Karpas-422 (cell line): Measurements from ENCODE around the gene PLCD3. TPM values are rescaled to one million over a fixed set of nuclear protein-coding genes. Genes with fewer than 3 reads are reported as not detected.

Experiments
- DNase-seq: peaks from one replicate; pipeline ENCODE4 v3.0.0-alpha.2; 2015
- H2AFZ ChIP-seq: fragments of 200-600 bp; sonication (generic); 2 replicates; pipeline ENCODE4 v1.6.1; 2014; ENCODE audit warnings: antibody characterized with exemption, low read length, mixed read lengths
- H3K27ac ChIP-seq: fragments of 200-600 bp; sonication (generic); 2 replicates; pipeline ENCODE4 v1.5.1; 2014; ENCODE audit warnings: mild to moderate bottlenecking, low read length, moderate library complexity
- H3K27me3 ChIP-seq: fragments of 200-600 bp; sonication (generic); 2 replicates; pipeline ENCODE4 v1.6.1; 2014; ENCODE audit warnings: low read length, mixed read lengths
- H3K36me3 ChIP-seq: fragments of 200-600 bp; sonication (generic); 2 replicates; pipeline ENCODE4 v1.6.1; 2014; ENCODE audit warnings: low read length, mixed read lengths; ENCODE audit not compliant: insufficient read depth
- H3K4me1 ChIP-seq: fragments of 200-600 bp; sonication (generic); 2 replicates; pipeline ENCODE4 v1.6.1; 2014; ENCODE audit warnings: mild to moderate bottlenecking, low read length, mixed read lengths
- H3K4me2 ChIP-seq: fragments of 200-600 bp; sonication (generic); 2 replicates; pipeline ENCODE4 v1.6.1; 2014; ENCODE audit warnings: low read length, low read depth, mild to moderate bottlenecking; ENCODE audit not compliant: poor library complexity, severe bottlenecking
- H3K4me3 ChIP-seq: fragments of 200-600 bp; sonication (generic); 2 replicates; pipeline ENCODE4 v1.5.1; 2014; ENCODE audit warnings: mild to moderate bottlenecking, antibody characterized with exemption, low read length, mixed read lengths
- H3K79me2 ChIP-seq: fragments of 200-600 bp; sonication (generic); 2 replicates; pipeline ENCODE4 v1.6.1; 2014; ENCODE audit warnings: mild to moderate bottlenecking, low read length, mixed read lengths
- H3K9ac ChIP-seq: fragments of 200-600 bp; sonication (generic); 2 replicates; pipeline ENCODE4 v1.6.0; 2014; ENCODE audit warnings: low read length
- H3K9me2 ChIP-seq: fragments of 200-600 bp; sonication (generic), shearing (Covaris generic); replicated peaks from 2 replicates; pipeline ENCODE4 v1.6.0; 2014; ENCODE audit warnings: mild to moderate bottlenecking, low read length, moderate library complexity; ENCODE audit not compliant: insufficient read depth
- H3K9me3 ChIP-seq: fragments of 300-700, 200-600 bp; sonication (generic); 2 replicates; pipeline ENCODE4 v1.6.1; 2014; ENCODE audit warnings: low read length, mixed read lengths
- H4K20me1 ChIP-seq: fragments of 200-600 bp; sonication (generic); 2 replicates; pipeline ENCODE4 v1.6.1; 2014; ENCODE audit warnings: mild to moderate bottlenecking, antibody characterized with exemption, low read length, low read depth; ENCODE audit not compliant: insufficient read depth
- total RNA-seq: library from RNA; depleted of rRNA; stranded (reverse); fragments of >200 nt; shearing (Covaris generic); gene quantifications from 2 replicates; pipeline ENCODE4 v1.2.3, GENCODE V29; 2014; ENCODE audit warnings: low replicate concordance

The PLCD3 gene
- total RNA-seq, 1 experiment from 2014 or later, result 0.45 TPM

DNA sequence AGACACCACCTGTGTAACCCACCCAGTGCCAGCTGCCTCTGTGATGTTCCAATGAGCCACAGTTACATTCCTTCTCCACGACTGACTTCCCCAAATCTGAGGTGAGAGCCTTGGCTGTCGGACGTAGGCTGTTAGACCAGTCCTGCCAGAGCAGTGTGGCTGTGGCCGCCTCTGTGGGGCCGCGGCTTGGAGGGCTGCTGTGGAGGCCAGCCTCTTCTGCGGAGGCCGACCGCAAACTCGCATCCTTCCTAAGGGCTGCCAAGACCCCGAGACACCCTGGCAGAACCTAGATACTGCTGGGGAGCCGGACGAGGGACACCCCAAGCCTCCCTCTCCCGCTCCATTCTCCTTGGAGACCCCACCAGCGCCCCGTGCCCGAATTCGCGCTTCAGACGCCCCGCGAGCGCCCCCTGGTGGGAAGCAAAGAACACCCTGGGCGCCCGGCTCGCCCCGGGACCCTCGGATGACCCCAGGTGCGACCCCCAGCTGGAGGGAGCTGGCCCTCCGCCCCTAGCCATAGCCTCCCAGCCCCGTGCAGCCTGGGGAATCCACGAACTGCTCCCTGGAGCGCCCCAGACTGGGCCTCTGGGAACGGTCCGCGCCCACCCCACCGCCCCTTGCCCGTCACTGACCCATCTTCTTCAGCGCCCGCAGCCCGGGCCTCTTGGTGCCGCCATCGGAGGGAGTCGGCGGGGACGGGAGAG is 547 bp downstream of the PLCD3 start:
- H4K20me1 ChIP-seq, result no peaks in the 10 kb centered on the region
- H3K9me2 ChIP-seq, result no peaks in the 10 kb centered on the region
- no peaks in the 10 kb centered on the region for H3K79me2 ChIP-seq
- H3K27me3 ChIP-seq, result no peaks in the 10 kb centered on the region
- H3K27ac ChIP-seq, result no peak overlapping the region
- peak overlapping the region; percentile 66 for H3K9ac ChIP-seq
- H3K4me2 ChIP-seq, result peak overlapping the region; percentile 99
- H3K4me1 ChIP-seq, result peaks cover 23% of the 10 kb centered on the region
- H3K9me3 ChIP-seq, result no peaks in the 10 kb centered on the region
- H3K4me3 ChIP-seq, result peak overlapping the region; percentile 66; the same call in 1 of the 2 replicates
- peak; percentile 73 for DNase-seq
- H3K36me3 ChIP-seq, result no peaks in the 10 kb centered on the region
- peak overlapping the region; percentile 81; the same call in 1 of the 2 replicates for H2AFZ ChIP-seq

DNA sequence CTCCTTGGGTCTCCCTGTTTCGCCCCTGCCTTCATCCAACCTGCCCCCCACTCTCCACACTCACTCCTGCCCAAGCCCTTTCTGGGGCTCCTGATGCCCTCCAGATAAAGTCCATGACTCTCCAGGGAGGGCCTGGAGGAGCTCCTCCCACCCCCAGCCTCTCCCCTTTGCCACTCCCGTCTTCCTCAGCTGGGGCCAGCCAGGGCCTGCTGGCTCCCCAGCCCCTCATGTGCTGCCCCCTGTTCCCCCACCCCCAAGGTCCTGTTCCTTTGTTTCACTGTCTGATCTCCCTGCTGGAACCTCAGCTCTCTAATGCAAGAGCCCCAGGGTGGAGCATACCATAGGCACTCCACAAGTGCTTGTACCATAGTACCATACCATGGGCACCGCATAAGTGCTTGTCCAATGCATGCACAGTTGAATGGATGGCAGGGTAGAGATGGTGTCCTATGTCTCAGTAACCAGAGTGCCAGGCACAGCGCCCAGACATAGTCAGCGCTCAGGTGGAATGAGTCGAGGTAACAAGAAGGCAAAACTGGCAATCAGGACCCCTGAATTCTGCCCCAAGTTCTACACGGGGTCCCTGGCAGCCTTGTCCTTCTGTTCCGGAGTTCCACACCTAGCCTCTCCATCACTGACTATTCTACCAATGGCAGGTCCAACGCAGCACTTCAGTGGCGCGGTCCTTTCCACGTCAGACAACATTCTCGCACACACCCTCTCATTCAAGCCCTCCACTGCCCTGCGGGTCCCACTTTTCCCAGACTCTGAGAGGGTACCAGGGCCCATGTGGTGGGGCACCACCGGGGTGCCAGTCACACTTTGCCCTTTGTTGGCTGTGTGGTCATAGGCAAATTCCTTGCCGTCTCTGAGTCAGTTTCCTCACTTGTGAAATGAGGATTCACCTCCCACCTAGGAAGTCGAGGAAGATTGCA is 1.4 kb downstream of the PLCD3 start:
- Histone ChIP-seq H3K4me1 (peaks cover 16% of the 10 kb centered on the region), H3K36me3 (no peaks in the 10 kb centered on the region), H3K9me3 (no peaks in the 10 kb centered on the region), H3K4me2 (no peak overlapping the region), H4K20me1 (no peaks in the 10 kb centered on the region), H3K27ac (no peak overlapping the region), H3K9ac (no peak overlapping the region), H3K79me2 (no peaks in the 10 kb centered on the region), H3K27me3 (no peaks in the 10 kb centered on the region), H2AFZ (no peak overlapping the region), H3K9me2 (no peaks in the 10 kb centered on the region), H3K4me3 (no peak overlapping the region)
- no peak for DNase-seq

DNA sequence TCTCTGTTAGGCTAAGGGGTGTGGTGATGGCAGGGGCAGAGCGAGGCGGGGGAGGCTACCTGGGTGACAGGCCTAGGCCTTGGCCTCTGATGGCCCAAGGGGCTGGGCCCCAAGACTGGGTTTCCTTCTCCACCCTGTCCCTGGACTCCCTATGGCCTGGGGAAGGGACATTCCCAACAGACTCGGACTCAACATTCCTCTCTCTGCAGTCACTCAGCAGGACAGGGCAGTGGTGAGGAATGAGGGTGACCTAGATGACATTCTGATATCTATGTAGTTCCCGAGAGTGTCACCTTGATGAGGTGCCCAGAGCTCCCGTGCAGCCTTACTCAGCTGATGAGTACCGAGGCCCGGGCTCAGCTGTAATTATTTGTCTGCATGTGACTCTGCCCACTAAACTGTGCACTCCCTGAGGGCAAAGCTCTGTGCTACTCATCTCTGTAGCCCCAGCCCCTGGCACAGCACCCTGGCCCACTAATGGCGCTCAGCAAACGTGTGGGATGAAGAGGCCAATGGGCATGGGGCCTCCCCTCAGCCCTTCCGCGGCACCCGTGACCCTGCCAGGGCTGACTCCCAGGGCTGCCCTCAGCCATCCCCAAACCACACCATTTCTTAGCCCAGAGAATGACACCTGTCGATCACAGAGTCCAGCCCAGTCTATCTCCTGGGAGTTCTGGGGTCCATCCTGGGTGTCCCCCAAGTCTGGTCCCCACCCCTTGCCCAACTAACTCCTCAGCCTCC is 2.2 kb downstream of the PLCD3 start:
- Histone ChIP-seq H3K9me3 (no peaks in the 10 kb centered on the region), H3K9ac (no peak overlapping the region), H4K20me1 (no peaks in the 10 kb centered on the region), H3K36me3 (no peaks in the 10 kb centered on the region), H3K4me3 (no peak overlapping the region), H3K79me2 (no peaks in the 10 kb centered on the region), H3K9me2 (no peaks in the 10 kb centered on the region), H3K27me3 (no peaks in the 10 kb centered on the region), H2AFZ (no peak overlapping the region), H3K4me1 (peaks cover 11% of the 10 kb centered on the region), H3K4me2 (no peak overlapping the region), H3K27ac (no peak overlapping the region)
- no peak for DNase-seq

DNA sequence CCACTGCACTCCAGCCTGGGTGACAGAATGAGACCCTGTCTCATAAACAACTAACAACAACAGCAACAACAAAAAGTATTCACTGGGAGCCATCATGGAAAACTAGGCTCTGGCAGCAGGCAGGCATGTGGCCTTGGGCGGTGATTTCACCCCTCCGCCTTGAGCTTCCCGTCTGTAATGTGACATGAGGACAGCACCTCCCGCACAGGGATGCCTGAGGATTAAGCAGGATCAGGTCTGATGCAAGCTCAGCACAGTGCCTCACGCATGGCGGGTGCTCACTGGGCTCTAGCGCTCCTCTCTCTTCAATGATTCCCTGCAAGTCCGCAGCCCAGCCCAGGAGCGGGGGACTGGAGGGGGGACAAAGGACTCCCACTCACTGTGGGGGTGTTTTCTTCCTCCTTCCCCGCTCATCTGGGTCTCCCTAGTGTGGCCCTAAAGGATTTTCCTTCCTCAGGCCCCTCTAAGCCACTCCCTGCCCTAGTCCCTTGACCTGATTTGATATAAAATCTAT is 2.8 kb downstream of the PLCD3 start:
- H2AFZ ChIP-seq, result no peak overlapping the region
- H3K4me1 ChIP-seq, result peaks cover 11% of the 10 kb centered on the region
- no peaks in the 10 kb centered on the region for H3K27me3 ChIP-seq
- no peak overlapping the region for H3K27ac ChIP-seq
- no peaks in the 10 kb centered on the region for H3K36me3 ChIP-seq
- no peak overlapping the region for H3K9ac ChIP-seq
- no peaks in the 10 kb centered on the region for H3K79me2 ChIP-seq
- H3K9me3 ChIP-seq, result no peaks in the 10 kb centered on the region
- no peak overlapping the region for H3K4me3 ChIP-seq
- H4K20me1 ChIP-seq, result no peaks in the 10 kb centered on the region
- no peaks in the 10 kb centered on the region for H3K9me2 ChIP-seq
- no peak for DNase-seq
- no peak overlapping the region for H3K4me2 ChIP-seq

DNA sequence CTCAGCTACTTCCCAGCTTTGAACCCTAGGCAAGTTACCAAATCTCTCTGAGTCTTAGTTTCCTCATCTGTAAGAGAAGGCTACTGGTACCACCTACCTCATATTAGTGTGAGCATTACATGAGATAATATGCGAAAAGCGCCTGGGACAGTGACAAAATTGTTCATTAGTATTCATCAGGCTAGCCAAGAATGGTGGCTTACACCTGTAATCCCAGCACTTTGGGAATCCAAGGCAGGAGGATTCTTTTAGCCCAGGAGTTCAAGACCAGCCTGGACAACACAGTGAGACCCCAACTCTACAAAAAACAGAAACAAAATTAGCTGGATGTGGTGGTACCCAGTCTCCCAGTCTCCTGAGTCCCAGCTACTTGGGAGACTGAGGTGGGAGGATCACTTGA is 3.3 kb downstream of the PLCD3 start:
- H3K9ac ChIP-seq, result no peak overlapping the region
- H2AFZ ChIP-seq, result no peak overlapping the region
- no peaks in the 10 kb centered on the region for H4K20me1 ChIP-seq
- no peak overlapping the region for H3K27ac ChIP-seq
- no peaks in the 10 kb centered on the region for H3K36me3 ChIP-seq
- H3K27me3 ChIP-seq, result no peaks in the 10 kb centered on the region
- no peak for DNase-seq
- H3K4me3 ChIP-seq, result no peak overlapping the region
- no peaks in the 10 kb centered on the region for H3K9me2 ChIP-seq
- H3K9me3 ChIP-seq, result no peaks in the 10 kb centered on the region
- H3K4me2 ChIP-seq, result no peak overlapping the region
- H3K79me2 ChIP-seq, result no peaks in the 10 kb centered on the region
- peaks cover 14% of the 10 kb centered on the region for H3K4me1 ChIP-seq

DNA sequence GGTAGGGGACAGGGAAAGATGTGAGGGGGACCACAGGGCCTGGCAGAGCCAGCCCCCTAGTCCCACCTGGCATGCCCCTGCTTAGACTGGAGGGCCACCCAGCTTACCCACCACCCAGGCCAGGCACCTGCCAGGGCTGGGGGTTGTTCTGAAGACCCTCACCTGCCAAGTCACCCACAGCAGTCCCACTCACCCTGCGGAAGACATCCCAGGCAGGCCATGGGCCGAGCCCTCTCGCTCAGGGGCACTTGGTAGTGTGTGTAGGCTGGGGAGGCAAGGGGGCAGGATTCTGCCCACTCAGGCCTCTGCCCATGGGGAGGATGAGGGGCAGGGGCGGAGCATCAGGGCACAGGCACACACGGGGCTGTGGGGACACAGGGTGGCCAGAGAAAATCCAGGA is 4.0 kb downstream of the PLCD3 start:
- no peaks in the 10 kb centered on the region for H3K36me3 ChIP-seq
- no peaks in the 10 kb centered on the region for H3K9me3 ChIP-seq
- no peak overlapping the region for H3K4me3 ChIP-seq
- H3K79me2 ChIP-seq, result no peaks in the 10 kb centered on the region
- no peak overlapping the region for H3K27ac ChIP-seq
- H3K9ac ChIP-seq, result no peak overlapping the region
- H3K4me1 ChIP-seq, result peaks cover 15% of the 10 kb centered on the region
- H3K27me3 ChIP-seq, result no peaks in the 10 kb centered on the region
- no peak overlapping the region for H2AFZ ChIP-seq
- H4K20me1 ChIP-seq, result no peaks in the 10 kb centered on the region
- H3K4me2 ChIP-seq, result no peak overlapping the region
- DNase-seq, result no peak
- H3K9me2 ChIP-seq, result no peaks in the 10 kb centered on the region

DNA sequence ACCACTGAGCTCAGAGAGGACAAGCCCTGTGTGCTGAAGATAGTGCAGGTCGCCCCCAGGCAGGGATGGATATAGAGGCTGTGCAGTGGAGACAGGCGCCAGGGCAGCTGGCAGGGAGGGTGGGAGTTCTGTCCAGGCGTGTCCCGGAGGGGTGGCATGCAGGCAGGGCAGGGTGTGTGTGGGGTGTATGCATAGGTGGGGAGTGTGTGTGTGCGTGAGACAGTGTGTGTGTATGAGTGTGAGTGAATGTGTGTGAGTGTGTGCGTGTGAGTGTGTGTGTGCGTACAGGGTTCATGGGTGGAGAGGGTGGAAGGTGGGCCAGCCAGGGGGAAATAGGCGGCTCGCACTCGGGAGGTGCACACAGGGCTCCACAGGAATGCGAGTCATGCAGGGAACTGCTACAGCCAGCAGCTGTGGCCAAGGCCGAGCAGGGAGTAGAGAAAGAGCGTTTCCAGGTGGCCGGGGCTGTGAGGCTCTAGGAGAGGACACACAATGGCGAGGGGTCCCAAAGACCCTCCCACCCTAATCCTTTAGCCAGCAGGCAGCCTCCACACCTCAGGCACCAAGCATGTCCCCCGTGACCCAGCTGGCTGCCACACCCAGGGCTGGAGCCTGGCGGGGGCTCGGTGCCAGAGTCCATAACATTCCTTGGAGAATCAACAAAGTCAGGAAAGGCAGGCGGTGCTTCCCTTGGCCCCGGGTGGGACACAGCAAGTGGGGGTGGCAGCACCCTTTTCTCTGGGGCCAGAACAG is 4.6 kb downstream of the PLCD3 start:
- peaks cover 11% of the 10 kb centered on the region for H3K4me1 ChIP-seq
- no peaks in the 10 kb centered on the region for H3K27me3 ChIP-seq
- DNase-seq, result no peak
- no peak overlapping the region for H2AFZ ChIP-seq
- H3K9me2 ChIP-seq, result no peaks in the 10 kb centered on the region
- H3K4me2 ChIP-seq, result no peak overlapping the region
- no peaks in the 10 kb centered on the region for H3K9me3 ChIP-seq
- H3K36me3 ChIP-seq, result no peaks in the 10 kb centered on the region
- no peaks in the 10 kb centered on the region for H3K79me2 ChIP-seq
- no peak overlapping the region for H3K27ac ChIP-seq
- H3K4me3 ChIP-seq, result no peak overlapping the region
- H3K9ac ChIP-seq, result no peak overlapping the region
- H4K20me1 ChIP-seq, result no peaks in the 10 kb centered on the region
